ENCODE data around the gene KNDC1. TPM values are rescaled to one million over a fixed set of nuclear protein-coding genes. Genes with fewer than 3 reads are reported as not detected.

KNDC1 gene
- total RNA-seq, 1 donor from 2014 or later: not detected

DNA sequence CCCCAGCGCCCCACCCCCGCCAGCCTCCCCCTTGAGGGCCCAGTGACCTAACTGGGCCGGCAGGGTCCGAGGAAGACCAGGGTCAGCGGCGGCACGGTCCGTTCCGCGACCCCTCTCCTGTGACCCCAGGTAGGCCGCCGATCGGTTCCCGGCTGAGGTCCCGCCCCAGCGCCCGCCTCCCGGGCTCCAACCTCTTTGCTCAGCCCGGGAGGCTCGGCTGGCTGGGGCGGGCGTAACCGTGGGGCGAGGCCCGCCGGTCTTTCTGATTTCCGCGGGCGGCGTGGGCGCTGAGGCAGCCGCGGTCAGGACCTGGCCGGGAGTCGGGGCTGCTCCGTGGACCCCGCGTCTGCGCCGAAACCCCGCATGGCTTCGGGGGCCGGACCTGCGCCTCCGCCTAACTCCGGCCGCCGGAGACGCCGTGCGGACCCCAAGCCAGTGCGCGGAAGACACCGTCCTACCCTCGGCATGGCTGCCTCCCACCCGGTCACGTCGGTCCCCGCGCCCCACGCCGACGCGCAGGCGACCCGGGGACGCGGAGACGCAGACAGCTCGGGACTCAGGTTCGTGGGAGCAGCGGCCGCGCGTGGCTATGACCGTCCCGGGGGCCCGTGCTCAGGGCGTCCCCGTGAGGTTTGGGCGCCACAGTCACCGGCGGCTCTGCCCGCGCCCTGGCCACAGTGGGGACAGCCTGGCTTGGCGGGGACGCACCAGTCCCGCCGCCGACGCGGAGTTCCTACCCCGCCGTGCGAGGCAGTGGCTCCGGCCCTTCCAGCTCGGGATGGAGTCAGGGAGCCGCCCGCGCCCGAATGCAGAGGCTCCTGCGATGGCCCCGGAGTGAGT lies 76.6 kb downstream of the KNDC1 start:
- no peak for DNase-seq (ENCODE audit: low read depth)

DNA sequence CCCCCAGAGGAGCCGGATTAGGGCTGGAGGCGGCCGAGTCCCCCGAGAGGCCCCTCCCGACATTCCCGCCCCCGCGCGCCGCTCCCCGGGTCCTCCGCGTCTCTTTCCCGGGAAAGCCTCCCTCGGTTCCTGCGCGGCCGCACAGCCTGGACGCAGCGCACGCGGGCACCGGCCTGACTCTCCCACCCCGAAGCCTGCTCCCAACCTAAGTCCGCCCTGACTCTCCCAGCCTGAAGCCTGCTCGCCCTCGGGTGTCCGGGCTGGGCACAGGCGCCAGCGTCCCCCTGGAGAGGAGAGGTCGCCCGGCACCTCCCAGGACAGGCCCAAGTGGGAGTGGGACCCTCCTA lies 77.2 kb downstream of the KNDC1 start:
- no peak for DNase-seq (ENCODE audit: low read depth)

DNA sequence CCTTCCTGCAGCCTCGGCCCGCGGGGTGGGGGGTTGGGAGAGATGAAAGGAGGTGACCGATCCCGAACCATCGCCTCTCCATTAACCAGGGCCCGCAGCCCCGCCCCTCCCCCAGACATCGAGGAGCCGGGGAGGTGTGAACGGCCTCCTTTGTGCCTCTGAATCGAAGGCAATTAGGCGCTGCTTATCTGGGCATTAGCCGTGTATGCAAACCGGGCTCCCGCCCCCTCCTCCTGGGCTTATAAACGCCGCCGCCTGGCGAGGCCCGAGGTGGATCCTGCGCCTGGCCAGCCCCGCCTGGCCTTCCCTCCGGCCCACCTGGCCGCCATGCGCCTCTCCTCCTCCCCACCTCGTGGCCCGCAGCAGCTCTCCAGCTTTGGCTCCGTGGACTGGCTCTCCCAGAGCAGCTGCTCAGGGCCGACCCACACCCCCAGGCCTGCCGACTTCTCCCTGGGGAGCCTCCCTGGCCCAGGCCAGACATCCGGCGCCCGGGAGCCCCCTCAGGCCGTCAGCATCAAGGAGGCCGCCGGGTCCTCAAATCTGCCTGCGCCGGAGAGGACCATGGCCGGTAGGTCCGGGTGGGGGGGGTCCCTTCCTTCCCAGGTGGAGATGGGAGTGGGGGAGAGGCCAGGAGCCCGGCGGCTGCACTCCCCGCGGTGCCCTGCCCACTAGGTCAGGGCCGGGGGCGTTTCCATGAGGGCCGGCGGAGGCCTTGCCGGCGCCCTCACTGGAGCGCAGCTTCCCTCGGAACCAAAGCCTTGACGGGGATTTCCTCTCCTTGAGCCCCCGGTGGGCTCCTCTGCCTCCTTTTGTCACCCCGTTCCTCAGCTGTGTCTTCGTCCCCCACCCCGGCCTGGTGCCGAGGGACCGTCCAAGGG lies 77.8 kb downstream of the KNDC1 start, which contains the start of gene VENTX:
TSS of gene VENTX (plus strand) at position 268 of the 878 bp plus-strand sequence. CDS start at position 328, 60 bp downstream.
- no peak for DNase-seq (ENCODE audit: low read depth)

DNA sequence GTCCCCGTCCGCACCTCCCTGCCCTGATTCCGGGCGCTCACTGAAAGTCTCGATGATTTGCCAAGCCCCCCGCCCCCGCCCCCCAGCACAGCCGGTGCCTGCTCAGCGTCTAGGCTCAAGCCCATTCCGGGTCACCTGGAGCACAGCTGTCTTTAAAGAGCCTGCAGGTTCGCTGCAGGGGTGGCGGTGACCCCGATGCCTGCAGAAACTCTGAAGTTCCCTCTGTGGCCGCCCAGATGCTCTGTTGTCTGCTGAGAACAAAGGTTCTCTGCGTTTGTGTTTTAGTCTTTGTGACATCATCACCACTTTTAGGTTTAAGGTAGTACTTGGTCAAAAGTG lies 78.4 kb downstream of the KNDC1 start:
- DNase-seq (ENCODE audit: low read depth): no peak

DNA sequence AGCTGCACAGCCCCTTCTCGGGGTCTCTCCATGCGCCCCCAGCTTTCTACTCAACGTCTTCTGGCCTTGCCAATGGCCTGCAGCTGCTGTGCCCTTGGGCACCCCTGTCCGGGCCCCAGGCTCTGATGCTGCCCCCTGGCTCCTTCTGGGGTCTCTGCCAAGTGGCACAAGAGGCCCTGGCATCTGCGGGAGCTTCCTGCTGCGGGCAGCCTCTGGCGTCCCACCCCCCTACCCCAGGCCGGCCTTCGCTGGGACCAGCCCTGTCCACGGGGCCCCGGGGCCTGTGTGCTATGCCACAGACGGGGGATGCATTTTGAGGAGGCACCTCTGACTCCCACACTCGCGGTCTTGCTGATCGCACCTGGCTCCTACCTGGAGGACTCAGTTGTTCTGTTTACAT lies 80.0 kb downstream of the KNDC1 start:
- DNase-seq (ENCODE audit: low read depth): no peak

DNA sequence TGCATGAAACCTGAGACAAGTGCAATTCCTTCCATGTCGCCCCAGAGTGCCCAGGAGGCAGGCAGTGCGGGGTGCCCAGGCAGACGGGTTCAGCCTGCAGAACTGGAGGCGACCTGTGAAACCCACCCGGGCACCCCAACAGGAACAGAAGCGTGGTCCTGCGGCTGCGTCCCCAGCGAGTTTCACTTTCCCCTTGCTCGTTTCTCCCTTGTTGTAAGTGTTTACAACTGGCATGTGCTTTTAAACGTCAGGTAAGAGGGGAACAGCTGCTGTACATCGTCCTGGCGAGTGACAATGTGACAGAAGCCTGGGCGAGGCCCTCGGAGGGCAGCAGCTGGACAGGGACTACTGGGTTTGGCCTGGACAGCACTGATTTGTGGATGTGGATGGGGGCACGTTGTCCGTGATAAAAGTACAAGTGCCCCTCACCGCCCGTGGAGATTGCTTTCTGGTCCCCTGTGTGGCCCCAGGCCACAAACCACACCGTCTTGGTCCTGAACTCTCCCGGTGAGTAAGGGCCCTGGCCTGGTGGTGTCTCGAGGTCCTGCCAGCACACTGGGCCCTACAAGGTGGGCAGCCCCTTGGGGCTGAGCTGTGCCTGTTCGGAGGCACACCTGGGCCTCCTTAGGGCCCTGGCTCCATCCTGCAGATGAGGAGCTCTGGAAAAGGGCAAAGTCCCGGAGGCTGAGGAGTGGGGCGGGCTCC lies 81.6 kb downstream of the KNDC1 start:
- DNase-seq (ENCODE audit: low read depth): no peak

DNA sequence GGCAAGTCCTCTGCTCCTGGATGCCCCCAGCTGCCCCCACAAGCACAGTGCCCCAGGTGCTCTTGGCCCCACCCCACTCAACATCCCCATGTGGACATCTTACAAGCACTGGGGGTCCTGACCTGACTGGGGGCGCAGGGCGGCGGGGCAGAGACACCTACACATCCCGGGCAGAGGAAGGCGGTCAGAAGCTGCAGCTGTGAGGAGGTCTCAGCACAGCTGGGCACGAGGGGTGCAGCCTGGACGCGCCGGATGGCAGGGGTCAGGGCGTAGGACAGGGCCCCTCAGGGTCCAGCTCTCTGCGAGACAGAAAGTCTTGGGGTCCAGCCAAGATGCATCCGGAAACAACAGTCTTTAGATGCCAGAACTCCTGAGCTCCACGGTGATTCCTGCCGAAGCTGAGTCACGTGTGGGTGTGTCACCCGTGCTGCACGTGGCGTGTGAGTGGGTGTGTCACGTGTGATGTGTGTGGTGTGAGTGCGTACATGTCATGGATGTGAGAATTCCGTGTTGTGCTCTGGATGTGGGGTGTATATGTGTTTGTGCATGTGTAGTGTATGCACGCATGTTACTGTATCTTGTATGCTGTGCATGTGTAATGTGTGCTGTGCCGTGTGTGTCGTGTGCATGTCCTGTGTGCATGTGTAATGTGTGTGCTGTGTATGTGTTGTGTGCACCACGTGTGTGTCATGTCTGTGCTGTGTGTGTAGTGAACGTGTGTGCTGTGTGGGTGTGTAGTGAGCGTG lies 82.8 kb downstream of the KNDC1 start:
- no peak for DNase-seq (ENCODE audit: low read depth)

DNA sequence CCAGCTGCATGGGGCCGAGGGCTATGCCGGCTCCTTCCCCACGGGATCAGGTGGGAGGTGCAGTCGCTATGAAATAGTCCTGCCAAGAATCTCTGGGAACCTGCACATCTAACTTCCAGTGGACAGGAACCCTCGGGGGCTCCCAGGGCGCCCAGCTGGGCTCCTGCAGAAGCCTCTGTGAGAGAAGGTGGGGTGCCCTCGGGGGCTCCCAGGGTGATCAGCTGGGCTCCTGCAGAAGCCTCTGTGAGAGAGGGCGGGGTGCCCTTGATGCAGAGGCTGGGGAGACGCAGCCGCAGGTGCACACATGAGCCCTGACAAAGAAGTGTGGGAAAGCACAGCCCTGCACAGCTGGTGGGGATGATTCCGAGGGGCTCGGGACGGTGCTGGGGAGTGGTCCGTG lies 83.6 kb downstream of the KNDC1 start:
- DNase-seq (ENCODE audit: low read depth): no peak

DNA sequence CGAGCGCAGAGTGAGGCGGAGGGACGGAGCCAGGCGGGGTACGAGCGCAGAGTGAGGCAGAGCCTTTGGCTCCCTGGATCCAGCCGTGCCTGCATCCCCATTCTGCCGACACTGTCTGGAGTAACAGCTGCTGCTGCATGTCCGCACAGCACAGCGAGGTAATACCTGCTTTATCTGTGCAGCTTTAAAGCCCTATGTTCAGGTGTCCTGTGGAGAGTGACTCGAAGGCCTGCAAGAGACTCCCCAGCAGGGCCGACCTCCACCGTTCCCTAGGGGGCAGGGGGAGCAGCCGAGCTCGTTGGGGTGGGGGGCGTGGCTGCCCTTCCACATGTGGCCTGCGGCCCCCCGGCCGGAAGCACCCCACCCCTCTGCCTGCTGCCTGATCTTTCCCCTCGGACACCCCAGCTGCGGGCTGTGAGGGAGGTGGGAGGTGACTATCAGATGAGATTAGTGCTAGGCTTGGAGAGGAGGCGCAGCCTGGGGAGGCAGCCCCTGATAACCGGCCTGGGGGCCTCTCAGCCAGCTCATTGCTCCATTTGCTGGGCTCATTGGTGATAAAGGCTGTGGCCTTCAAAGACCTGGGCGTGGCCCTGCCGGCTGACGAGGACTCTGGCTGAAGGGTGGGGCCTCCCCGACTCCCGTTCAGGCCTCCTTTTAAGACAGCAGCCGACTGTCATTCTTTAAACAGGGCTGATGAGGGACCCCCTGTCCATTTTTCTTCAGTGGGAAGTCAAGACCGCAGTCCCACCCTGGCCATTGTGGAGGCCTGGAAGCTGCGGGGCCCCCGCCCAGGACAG lies 85.6 kb downstream of the KNDC1 start:
- DNase-seq (ENCODE audit: low read depth): no peak

DNA sequence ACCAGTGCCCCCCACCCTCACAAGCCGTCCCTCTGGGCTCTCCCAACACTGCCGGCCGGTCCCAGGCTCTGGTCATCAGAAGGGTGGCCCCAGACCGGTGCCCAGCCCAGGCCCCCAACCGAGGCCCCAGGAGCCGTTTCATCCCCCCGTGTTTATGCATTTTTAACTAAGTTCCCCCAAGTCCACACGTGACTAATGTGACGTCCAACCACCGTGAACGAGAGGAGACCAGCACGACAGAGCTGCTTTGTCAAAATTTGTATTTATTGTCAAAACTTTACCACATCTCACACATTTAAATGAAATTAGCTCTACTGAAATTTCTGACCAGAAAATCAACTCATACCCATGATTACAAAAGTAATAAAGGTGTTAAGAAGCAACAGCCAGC lies 86.2 kb downstream of the KNDC1 start:
- no peak for DNase-seq (ENCODE audit: low read depth)

DNA sequence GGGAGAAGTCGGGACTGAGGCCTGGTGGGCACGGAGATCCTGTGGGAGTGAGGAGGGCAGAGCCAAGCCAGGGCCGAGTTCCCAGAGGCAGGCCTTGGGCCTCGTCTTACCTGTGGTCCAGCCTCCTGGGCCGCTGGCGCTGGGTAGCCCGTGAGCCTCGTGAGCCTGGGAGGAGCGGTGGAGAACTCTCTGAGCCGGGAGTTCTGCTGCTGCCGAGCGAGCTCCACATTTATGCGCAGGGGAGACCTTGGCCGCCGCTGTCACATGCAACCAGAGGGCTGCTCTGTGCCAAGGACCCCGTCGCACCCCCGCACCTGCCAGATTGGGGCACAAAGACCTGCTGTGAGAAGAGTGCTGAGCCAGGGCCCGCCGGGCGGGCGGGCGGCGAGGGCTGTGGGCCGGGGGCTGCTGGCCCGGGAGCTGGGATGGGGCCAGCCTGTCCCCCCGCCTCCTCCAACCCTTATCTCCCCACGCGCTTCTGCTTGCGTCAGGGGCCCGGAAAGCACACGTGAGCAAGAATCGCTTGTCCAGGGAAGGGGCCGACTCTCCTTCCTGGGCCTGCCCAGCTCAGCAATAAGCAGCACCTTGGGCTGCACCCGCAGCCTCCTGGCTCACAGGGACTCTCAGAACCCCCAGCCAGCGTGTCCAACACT lies 87.8 kb downstream of the KNDC1 start:
- no peak for DNase-seq (ENCODE audit: low read depth)

DNA sequence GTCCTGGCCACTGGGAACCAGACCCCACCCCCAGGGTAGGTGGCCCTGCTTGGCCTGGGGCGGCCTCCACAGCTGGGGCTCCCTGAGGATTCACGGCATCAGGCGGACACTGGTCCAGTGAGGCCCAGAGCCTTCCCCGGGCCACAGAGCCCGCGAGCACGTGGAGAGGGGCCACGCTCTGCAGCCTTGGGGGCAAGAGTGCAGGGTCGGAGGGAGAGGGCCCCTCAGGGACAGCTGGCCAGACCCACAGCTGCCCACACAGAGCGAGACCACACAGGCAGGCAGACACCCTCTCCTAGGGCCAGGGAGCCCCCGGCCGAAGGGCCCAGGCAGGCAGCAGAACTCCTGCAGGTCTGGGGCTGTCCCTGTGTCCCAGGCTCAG lies 88.3 kb downstream of the KNDC1 start:
- DNase-seq (ENCODE audit: low read depth): no peak

DNA sequence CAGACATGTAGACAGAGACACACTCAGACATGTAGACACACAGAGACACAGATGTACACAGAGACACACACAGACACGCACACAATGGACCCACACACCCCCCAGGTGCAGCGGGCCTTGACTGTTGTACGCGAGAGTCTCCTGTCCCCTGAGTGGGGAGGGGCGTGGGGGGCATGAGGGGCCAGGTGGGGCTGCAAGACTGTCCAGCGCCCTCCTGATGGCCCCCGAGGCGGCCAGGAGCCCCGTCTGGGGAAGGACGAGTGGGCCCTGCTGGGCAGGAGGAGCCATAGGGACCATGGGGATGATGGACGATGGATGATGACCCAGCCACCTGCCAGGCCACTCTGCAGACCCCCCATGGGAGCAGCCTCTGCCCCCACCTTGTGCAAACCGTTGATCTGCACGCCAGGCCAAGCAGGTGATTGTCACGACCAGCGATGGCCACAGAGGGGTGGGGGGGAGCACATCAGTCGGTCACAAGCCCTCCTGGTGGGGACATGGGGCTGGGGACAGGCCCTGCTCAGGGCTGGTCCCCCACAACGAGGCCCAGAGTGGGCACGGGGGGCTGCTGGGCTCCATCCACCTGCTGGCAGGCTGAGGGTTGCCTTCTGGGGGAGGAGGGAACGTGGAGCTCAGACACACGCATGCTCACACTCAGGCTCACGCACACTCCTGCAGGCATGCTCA lies 89.2 kb downstream of the KNDC1 start:
- no peak for DNase-seq (ENCODE audit: low read depth)

DNA sequence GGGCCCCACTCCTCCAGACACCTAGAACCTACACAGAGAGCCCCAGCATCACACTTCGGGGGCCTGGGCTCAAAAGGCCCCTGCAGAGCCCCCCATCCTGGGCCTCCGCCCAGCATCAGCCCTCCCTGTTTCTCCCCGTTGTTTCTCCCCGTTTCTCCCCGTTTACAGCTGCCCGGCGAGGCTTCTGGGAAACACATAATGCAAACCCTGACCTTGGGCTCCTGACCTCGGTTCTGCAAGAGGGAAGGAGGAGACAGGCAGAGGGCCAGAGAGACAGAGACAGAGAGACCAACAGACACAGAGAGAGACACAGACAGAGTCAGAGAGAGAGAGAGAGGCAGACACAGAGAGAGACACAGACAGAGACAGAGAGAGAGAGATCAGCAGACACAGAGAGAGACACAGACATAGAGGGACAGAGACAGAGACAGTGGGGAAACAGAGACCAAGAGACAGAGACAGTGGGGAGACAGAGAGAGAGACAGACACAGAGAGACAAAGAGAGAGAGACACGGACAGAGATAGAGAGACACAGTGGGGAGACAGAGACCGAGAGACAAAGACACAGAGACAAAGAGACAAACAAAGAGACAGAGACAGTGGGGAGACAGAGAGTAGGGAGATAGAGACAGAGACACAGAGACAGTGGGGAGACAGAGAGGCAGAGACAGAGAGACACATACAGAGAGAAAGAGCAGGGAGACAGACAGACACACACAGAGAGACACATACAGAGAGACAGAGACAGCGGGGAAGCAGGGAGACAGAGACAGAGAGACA lies 90.1 kb downstream of the KNDC1 start:
- no peak for DNase-seq (ENCODE audit: low read depth)

DNA sequence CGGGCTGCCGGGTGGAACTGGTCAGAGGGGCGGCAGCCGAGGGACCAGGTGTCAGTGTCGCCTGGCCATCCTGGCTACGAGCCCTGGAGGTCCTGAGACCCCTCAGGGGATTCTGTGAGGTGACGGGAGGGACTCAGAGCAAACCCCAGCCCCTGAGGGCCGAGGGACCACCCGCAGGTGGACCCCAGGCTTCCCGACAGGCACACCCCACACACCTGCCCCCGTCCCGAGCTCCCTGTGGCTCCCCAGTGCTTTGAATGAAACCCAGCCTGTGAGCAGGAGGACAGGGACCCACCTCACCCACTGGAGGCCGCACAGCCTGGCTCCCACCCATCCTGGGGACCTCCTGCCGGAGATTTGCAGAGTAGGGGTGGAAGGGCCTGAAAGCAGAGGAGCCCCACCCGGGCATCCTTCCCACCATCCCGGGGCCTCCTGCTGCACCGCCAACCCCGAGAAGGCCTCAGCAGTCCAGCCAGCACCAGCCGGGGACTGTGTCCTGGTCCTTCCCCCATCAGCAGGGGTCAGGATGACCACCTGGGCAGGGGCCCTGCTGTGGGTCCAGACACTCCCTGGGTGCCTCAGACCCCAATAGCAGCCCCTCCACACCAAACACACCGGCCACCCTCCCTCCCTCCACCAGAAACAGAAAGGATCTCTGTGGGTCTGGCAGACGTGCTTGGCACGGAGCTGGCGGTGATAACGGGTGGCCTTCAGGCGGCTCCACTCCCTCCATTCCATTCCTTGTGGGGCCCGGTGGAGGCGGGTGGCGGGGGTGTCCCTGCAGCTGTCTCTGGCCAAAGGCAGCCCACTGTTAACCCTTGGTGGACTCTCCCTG lies 91.6 kb downstream of the KNDC1 start:
- DNase-seq (ENCODE audit: low read depth): peak; percentile 54

DNA sequence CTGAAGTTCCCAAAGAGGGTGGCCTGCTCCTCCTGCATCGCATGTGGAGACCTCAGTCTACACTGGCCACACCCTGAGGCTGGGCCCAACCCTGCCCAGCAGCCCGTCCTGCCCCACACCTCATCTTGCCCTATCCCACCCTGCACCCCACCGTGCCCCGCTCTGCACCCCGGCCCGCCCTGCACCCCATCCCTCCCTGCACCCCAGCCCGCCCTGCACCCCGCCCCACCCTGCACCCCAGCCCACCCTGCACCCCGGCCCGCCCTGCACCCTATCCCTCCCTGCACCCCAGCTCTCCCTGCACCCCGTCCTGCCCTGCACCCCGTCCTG lies 92.2 kb downstream of the KNDC1 start:
- no peak for DNase-seq (ENCODE audit: low read depth)

DNA sequence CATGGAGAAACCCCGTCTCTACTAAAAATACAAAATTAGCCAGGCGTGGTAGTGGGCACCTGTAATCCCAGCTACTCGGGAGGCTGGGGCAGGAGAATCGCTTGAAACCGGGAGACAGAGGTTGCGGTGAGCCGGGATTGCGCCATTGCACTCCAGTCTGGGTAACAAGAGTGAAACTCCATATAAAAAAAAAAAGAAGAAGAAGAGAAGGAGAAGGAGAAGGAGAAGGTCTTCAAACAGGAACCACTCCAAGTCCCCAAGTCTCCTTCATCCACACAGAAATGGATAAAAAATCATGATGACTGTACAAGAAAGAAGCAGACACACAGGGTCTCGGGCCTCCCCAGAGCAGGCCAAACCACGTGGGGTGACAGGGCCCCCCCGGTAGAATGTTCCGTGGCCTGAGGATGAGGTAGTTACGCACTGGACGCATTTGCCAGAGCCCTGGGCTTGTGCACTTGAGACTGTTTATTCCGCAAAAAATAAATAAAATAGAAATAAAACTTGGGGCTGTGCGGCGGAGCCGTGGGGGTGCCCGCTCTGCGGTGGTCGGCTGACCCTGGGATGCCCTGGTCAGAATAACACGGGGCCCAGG lies 93.4 kb downstream of the KNDC1 start:
- DNase-seq (ENCODE audit: low read depth): no peak
